NCI-H2196 (cell line): ENCODE measurements around the gene RASA1.
"Not testable (repeated sequence)": the region's sequence is repeated elsewhere in the genome, so short reads cannot be mapped to it uniquely, and the experiment has no call there.

ENCODE experiments used
- DNase-seq: peaks from one replicate; lab custom pipeline; 2025; ENCODE audit not compliant: unreplicated experiment; lab: John Stamatoyannopoulos, UW

Gene RASA1

GRCh38 chr5:87267574-87268125 lies at the start of gene RASA1:
Gene RASA1 (plus strand): TSS chr5:87267883. CDS start chr5:87268452, 569 bp downstream.
- peak; percentile 74 for DNase-seq

- DNase-seq, result no peak
Observed at GRCh38 chr5:87229780-87230179, 37.9 kb upstream of the RASA1 start.

GRCh38 chr5:87231037-87231808 lies 36.5 kb upstream of the RASA1 start:
- DNase-seq, result no peak

GRCh38 chr5:87233143-87233542 lies 34.5 kb upstream of the RASA1 start:
- DNase-seq, result no peak

GRCh38 chr5:87241555-87241954 lies 26.1 kb upstream of the RASA1 start:
- DNase-seq, result no peak

- no peak for DNase-seq
Observed at GRCh38 chr5:87242242-87242641, 25.4 kb upstream of the RASA1 start.

GRCh38 chr5:87243161-87243844 lies 24.4 kb upstream of the RASA1 start:
- no peak for DNase-seq

- DNase-seq, result no peak
Observed at GRCh38 chr5:87245451-87245850, 22.2 kb upstream of the RASA1 start.

- no peak for DNase-seq
Observed at GRCh38 chr5:87246061-87246460, 21.6 kb upstream of the RASA1 start.

- no peak for DNase-seq
Observed at GRCh38 chr5:87252283-87252605, 15.4 kb upstream of the RASA1 start.

- no peak for DNase-seq
Observed at GRCh38 chr5:87254035-87254434, 13.6 kb upstream of the RASA1 start.

- DNase-seq, result no peak
Observed at GRCh38 chr5:87258507-87258906, 9.2 kb upstream of the RASA1 start.

- DNase-seq, result no peak
Observed at GRCh38 chr5:87260604-87261192, 7.0 kb upstream of the RASA1 start.

- DNase-seq, result no peak
Observed at GRCh38 chr5:87263498-87263897, 4.2 kb upstream of the RASA1 start.

- DNase-seq, result no peak
Observed at GRCh38 chr5:87266914-87267573, 639 bp upstream of the RASA1 start.

- DNase-seq, result peak; percentile 32
Observed at GRCh38 chr5:87268126-87268969, 665 bp downstream of the RASA1 start.

- DNase-seq, result no peak
Observed at GRCh38 chr5:87268970-87269377, 1.3 kb downstream of the RASA1 start.

GRCh38 chr5:87270888-87271287 lies 3.2 kb downstream of the RASA1 start:
- not testable (repeated sequence) for DNase-seq

- DNase-seq, result no peak
Observed at GRCh38 chr5:87276655-87277054, 9.0 kb downstream of the RASA1 start.

GRCh38 chr5:87277279-87277835 lies 9.7 kb downstream of the RASA1 start:
- no peak for DNase-seq
